K562 (cell line): Measurements from ENCODE around the gene PRKCG. TPM values are rescaled to one million over a fixed set of nuclear protein-coding genes. Genes with fewer than 3 reads are reported as not detected.

Source experiments
- ARHGAP35 ChIP-seq: fragments of 450-650 bp; IDR thresholded peaks from 2 replicates; pipeline ENCODE4 v1.6.1; 2018; ENCODE audit not compliant: partially characterized antibody
- ARID4B ChIP-seq: sonication (generic); formaldehyde crosslinking; IDR thresholded peaks from 2 replicates; pipeline ENCODE4 v1.8.0; 2022; ENCODE audit warnings: mild to moderate bottlenecking, missing genetic modification reagents
- ASH1L ChIP-seq: fragments of 450-650 bp; IDR thresholded peaks from 2 replicates; pipeline ENCODE4 v1.6.1; 2018; ENCODE audit warnings: borderline replicate concordance, mild to moderate bottlenecking, low read depth; ENCODE audit not compliant: partially characterized antibody
- ATF7 ChIP-seq: fragments of 450-650 bp; IDR thresholded peaks from 2 replicates; pipeline ENCODE4 v1.7.1; 2014; ENCODE audit warnings: mild to moderate bottlenecking, moderate library complexity
- CHCHD3 ChIP-seq: fragments of 250-450 bp; sonication (Bioruptor Pico); IDR thresholded peaks from 2 replicates; pipeline ENCODE4 v2.1.2; 2022; ENCODE audit warnings: mild to moderate bottlenecking
- CTCF ChIP-seq, 3 experiments: IDR thresholded peaks in 2 of 3; conservative IDR thresholded peaks in 1 of 3; 2 replicates each; pipeline ENCODE4 v1.5.1; 2011 to 2012; ENCODE audit warnings: low read length in 3 of 3, mild to moderate bottlenecking in 3 of 3, control low read depth in 2 of 3, improper control_type of control experiment in 1 of 3, inconsistent platforms in 1 of 3, low read depth in 1 of 3, mixed read lengths in 1 of 3, moderate library complexity in 1 of 3; ENCODE audit not compliant: insufficient read depth in 2 of 3
- HNRNPUL1 ChIP-seq: fragments of 200-400 bp; formaldehyde crosslinking; IDR thresholded peaks from 2 replicates; pipeline ENCODE4 v1.6.1; 2017; ENCODE audit warnings: low read length
- ILK ChIP-seq: fragments of 450-650 bp; IDR thresholded peaks from 2 replicates; pipeline ENCODE4 v1.6.1; 2016; ENCODE audit warnings: missing genetic modification characterization, low read depth, mild to moderate bottlenecking, missing compliant biosample characterization, moderate library complexity, borderline replicate concordance
- MAFF ChIP-seq: IDR thresholded peaks from 2 replicates; pipeline ENCODE4 v1.6.1; 2012; ENCODE audit warnings: low read length, improper control_type of control experiment
- MIER1 ChIP-seq: fragments of 450-650 bp; IDR thresholded peaks from 2 replicates; pipeline ENCODE4 v1.6.1; 2016; ENCODE audit warnings: antibody characterized with exemption, mild to moderate bottlenecking, low read depth
- MTA2 ChIP-seq: fragments of 450-650 bp; IDR thresholded peaks from 2 replicates; pipeline ENCODE4 v1.6.1; 2016; ENCODE audit warnings: low read depth
- NBN ChIP-seq: fragments of 450-650 bp; IDR thresholded peaks from 2 replicates; pipeline ENCODE4 v1.6.1; 2016; ENCODE audit warnings: low read depth, mild to moderate bottlenecking
- POLR2AphosphoS5 ChIP-seq: IDR thresholded peaks from 2 replicates; pipeline ENCODE4 v1.6.1; 2011; ENCODE audit warnings: mild to moderate bottlenecking, low read depth, low read length, moderate library complexity; ENCODE audit not compliant: control insufficient read depth, insufficient read depth
- RHOXF2B ChIP-seq: fragments of 250-450 bp; sonication (Bioruptor Pico); conservative IDR thresholded peaks from 2 replicates; pipeline ENCODE4 v1.5.1; 2021
- STAT6 ChIP-seq: sonication (generic); formaldehyde crosslinking; IDR thresholded peaks from 2 replicates; pipeline ENCODE4 v1.8.1; 2023; ENCODE audit warnings: mild to moderate bottlenecking, missing genetic modification reagents
- U2AF1 ChIP-seq: fragments of 200-400 bp; formaldehyde crosslinking; optimal IDR thresholded peaks from 2 replicates; pipeline ENCODE3; 2017; ENCODE audit warnings: mild to moderate bottlenecking, low read depth, low read length, moderate library complexity
- ZNF280B ChIP-seq: fragments of 250-450 bp; sonication (Bioruptor Pico); IDR thresholded peaks from 2 replicates; pipeline ENCODE4 v1.5.1; 2021; ENCODE audit warnings: mild to moderate bottlenecking
- ZNF785 ChIP-seq: fragments of 250-450 bp; sonication (Bioruptor Pico); IDR thresholded peaks from 2 replicates; pipeline ENCODE4 v1.4.0; 2020; ENCODE audit warnings: mild to moderate bottlenecking
- polyA plus RNA-seq, 8 experiments: library from polyadenylated mRNA; depleted of rRNA in 4 of 8; stranded (reverse) in 5 of 8; unstranded in 3 of 8; fragments of >200 nt; fragmentation: Nextera tagmentation in 2 of 8; fragmentation: Illumina TruSeq in 1 of 8; extraction: Ambion mirVana in 2 of 8; extraction: Trizol in 1 of 8; gene quantifications; 2 replicates each; pipeline versions ENCODE4 v1.2.1 to v1.2.3, GENCODE V29; 2011 to 2014; ENCODE audit warnings: inconsistent platforms in 1 of 8, missing spikeins in 1 of 8
- total RNA-seq, 7 experiments: library from RNA; depleted of rRNA in 6 of 7; stranded (reverse); fragments of >200 nt in 6 of 7; fragmentation: Illumina TruSeq in 2 of 7; extraction: Trizol in 2 of 7; gene quantifications; 2 replicates each; pipeline versions ENCODE4 v1.2.1 to v1.2.3, GENCODE V29; 2011 to 2021; ENCODE audit warnings: low replicate concordance in 1 of 7

The PRKCG gene
- total and polyA plus RNA-seq, 9 of the 15 experiments (the other 6 are each of a cell fraction or from before 2014, with no cell fraction given) = not detected

GRCh38 chr19:53875602-53876325 lies 6.2 kb upstream of the PRKCG start (continued):
- TF ChIP-seq ARID4B (CRISPR knock-in tag) = no peak
- no peak for TF ChIP-seq U2AF1
- TF ChIP-seq ARHGAP35 = no peak
- TF ChIP-seq ZNF785 (CRISPR knock-in tag) = no peak
- TF ChIP-seq ILK (tag) = no peak
- no peak for TF ChIP-seq MTA2
- no peak for TF ChIP-seq ASH1L
- TF ChIP-seq STAT6 = no peak
- TF ChIP-seq RHOXF2B (CRISPR knock-in tag) = no peak
- no peak for TF ChIP-seq MAFF
- peak; percentile 57; the same call in 1 of the 2 replicates for TF ChIP-seq POLR2AphosphoS5
- no peak for TF ChIP-seq NBN
- TF ChIP-seq MIER1 = no peak
- no peak for TF ChIP-seq CHCHD3 (CRISPR knock-in tag)
- TF ChIP-seq CTCF (IDR thresholded peaks at IDR 0.05 in 2 of 3, conservative IDR thresholded peaks at IDR 0.05 in 1 of 3; ENCODE audit: insufficient read depth in 2 of 3, low read depth in 1 of 3, low read length in 3 of 3) = no peak
- no peak for TF ChIP-seq ATF7
- TF ChIP-seq HNRNPUL1 = no peak
- TF ChIP-seq ZNF280B (CRISPR knock-in tag) = no peak
